ENCODE results near the gene KCNMA1.

Gene KCNMA1

GRCh38 chr10:77245953-77246352 is 391.7 kb downstream of the KCNMA1 start:
- DNase-seq (ENCODE audit: low read depth, low spot score): no peak

DNA sequence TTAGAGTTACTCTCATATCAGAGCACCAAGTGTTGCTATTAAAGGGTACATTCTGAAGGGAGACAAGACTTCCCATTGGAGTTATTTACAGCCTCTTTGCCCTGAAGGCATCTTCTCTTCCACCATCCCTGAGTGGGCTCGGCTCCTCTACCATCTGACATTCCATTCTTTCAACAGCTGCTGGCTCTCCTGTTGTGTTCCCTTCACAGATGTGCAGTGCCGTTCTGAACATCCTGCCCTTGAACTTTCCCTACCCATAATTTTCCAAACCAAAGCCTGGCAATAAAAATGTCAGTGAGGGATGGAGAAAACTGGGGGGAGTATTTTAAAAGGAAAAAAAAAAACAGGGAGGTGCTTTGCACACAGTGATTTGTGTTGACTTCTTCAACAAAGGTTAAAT is 392.9 kb downstream of the KCNMA1 start:
- DNase-seq (ENCODE audit: low read depth, low spot score): no peak

GRCh38 chr10:77244286-77244685 is 393.3 kb downstream of the KCNMA1 start:
- DNase-seq (ENCODE audit: low read depth, low spot score): no peak

DNA sequence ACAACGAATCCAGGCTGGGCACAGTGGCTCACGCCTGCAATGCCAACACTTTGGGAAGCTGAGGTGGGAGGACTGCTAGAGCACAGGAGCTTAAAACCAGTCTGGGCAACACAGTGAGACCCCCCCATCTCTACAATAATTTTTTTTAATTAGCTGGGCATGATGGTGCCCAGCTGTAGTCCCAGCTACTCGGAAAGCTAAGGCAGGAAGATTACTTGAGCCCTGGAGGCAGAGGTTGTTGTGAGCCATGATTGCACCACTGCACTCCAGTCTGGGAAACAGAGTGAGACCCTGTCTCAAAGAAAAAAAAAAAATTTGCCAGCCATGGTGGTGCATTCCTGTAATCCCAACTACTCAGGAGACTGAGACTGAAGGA is 396.3 kb downstream of the KCNMA1 start:
- DNase-seq (ENCODE audit: low read depth, low spot score): no peak

DNA sequence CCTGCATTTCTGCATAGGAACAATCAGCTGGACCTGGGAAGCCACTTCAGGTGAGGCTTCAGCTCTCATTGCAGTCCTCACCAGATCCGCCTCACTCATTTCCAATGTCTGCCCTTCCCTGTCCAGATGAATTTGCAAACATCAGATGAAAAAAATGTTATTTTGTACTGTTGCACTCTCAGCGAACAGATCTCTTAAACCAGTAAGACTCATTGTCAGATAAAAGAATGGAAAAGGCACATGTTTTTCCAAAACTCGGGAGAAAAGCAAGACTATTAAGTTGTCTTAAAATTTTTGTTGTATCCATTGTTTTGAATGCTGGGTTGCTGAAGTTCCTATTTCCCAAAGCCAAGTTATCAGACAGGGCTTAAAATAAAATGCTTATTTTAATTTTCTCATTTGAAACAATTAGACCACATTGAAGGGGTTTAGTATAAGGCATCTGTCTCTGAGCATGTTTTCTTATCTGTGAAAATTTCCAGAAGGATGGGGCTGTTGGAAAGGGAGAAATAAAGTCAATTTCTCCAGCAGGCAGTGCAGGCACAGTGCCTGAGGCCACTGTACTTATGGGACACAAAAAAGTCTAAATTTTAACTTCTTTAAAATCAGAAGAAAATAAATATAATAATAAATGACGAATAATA is 396.8 kb downstream of the KCNMA1 start:
- no peak for DNase-seq (ENCODE audit: low read depth, low spot score)

DNA sequence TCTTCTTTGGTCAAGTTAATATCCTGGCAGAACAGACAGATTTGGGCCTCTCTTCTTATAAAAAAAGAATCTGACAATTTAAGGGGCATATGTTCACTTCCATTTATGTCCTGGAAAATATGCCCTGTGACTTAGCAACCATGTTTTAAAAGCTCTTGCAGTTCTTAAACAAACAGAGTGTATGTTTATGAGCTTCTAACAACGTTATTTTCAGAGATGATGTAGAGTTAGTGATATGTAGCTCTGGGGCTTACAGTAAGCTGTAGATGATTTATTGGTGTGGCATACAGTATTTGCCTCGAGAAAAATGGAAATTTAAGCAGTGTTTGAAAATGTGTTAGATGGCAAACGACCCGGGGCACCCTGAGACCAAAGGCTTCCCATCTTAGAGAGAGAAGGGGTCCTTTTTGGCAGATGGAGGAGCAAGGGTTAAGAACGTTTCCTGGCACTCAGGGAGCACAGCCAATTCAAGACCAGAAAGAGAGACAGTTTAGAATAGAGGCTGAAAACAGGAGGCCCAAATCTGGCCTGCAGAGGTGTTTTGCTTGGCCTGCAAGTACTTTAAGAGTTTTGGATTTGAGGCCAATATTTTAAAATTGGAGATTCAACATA is 397.5 kb downstream of the KCNMA1 start:
- DNase-seq (ENCODE audit: low read depth, low spot score): no peak

GRCh38 chr10:77237120-77237519 is 400.5 kb downstream of the KCNMA1 start:
- no peak for DNase-seq (ENCODE audit: low read depth, low spot score)

- DNase-seq (ENCODE audit: low read depth, low spot score): no peak
Observed at GRCh38 chr10:77236700-77237099, 400.9 kb downstream of the KCNMA1 start.

DNA sequence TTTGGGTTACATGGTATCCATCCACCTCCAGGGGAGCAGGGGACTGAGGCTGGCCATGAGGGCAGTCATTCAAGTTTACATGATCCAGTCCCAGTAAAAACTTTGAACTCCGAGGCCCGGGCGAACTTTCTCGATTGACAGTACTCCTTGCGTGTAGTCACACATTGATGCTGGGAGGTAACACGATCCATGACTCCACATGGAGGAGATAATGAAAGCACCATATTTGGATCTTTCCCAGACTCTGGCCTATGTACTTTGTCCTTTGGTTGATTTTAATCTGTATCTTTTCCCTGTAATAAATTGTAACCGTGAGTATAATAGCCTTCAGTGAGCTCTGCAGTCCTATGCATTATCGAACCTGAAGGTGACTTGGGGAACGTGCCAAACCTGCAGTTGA is 401.6 kb downstream of the KCNMA1 start:
- no peak for DNase-seq (ENCODE audit: low read depth, low spot score)

DNA sequence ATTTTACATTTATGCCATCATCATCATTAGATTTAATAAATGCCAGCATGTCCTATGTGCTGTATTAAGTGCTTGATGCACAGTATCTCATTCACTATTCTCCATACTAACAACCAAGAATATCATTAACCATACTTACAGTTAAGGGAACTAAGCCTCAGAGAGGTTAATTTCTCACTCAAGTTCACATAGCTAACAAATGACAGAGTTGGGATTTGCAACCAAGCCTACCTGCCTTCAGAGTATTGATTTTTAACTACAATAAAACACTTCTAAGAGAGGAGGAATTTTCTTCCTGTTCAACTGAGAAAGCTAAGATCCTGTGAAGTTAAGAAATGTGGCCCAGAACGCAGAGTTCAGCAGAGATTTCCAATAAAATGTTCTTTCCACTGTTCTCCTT is 403.0 kb downstream of the KCNMA1 start:
- DNase-seq (ENCODE audit: low read depth, low spot score): no peak

DNA sequence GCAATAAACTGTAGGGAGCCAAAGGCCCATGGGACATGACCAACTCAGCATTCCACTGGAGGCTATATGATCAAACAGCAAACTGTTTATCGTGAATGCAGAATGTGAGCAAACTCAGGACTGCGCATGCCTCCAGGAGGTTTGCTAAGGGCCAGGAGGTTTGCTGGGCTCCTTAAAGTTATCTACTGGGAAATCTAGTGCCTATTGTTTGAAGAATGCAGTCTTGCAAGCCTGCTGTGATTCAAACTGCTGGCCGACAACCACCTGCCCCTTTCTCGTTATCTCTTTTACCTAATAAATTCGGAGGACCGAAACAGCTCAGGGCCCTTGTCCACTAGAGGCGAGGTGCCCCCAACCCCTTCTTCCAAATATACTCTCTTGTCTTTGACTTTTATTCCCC is 404.1 kb downstream of the KCNMA1 start:
- DNase-seq (ENCODE audit: low read depth, low spot score): no peak

GRCh38 chr10:77231884-77232610 is 405.6 kb downstream of the KCNMA1 start:
- DNase-seq (ENCODE audit: low read depth, low spot score): no peak

- no peak for DNase-seq (ENCODE audit: low read depth, low spot score)
Observed at GRCh38 chr10:77231375-77231774, 406.2 kb downstream of the KCNMA1 start.

DNA sequence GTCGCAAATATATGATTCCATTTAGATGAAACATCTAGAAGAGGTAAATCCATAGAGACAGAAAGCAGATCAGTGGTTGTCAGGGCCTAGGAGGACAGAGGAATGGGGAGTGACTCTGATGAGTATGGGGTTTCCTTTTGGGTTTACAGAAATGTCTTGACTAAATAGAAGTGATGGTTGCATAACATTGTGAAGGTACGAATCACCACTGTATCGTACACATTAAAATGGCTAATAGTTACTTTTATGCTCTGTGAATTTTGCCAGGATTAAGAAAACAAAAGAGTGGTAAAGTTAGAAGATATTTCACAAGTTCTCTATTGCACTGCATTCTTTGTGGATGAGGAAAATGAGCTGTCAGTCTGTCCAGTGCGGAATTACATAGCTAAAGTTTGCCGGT is 407.4 kb downstream of the KCNMA1 start:
- DNase-seq (ENCODE audit: low read depth, low spot score): no peak

DNA sequence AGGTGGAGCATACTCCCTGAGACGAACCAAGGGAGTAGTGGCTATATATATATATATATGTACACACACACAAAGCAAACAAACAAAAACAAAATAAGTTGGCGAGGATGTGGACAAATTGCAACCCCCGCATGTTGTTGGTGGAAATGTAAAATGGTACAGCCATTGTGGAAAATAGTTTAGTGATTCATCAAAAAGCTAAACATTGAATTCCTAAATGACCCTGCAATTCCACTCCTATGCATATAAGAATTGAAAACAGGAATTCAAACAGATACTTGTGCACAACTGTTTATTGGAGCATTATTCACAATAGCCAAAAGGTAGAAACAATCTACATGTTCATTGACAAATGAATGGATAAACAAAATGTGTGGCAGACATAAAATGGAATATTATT is 407.9 kb downstream of the KCNMA1 start:
- DNase-seq (ENCODE audit: low read depth, low spot score): no peak

DNA sequence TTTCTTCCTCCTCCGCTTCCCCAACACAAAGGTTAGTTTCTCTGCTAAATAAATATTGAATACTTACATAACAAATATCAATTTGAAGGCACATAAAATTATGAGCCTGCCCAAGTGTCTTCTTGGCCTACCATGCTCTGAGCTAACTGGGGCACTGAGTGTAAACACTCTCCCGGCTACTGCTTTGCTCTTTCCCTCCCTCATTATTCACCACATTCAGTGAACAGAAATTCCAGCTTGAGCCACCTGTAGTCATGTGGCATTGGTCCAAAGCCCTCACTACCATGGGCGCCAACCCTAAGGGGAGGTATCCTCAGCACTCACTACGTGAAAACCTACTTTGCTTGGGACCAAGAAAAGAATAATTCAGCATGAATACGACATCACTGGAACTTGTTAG is 409.0 kb downstream of the KCNMA1 start:
- no peak for DNase-seq (ENCODE audit: low read depth, low spot score)

DNA sequence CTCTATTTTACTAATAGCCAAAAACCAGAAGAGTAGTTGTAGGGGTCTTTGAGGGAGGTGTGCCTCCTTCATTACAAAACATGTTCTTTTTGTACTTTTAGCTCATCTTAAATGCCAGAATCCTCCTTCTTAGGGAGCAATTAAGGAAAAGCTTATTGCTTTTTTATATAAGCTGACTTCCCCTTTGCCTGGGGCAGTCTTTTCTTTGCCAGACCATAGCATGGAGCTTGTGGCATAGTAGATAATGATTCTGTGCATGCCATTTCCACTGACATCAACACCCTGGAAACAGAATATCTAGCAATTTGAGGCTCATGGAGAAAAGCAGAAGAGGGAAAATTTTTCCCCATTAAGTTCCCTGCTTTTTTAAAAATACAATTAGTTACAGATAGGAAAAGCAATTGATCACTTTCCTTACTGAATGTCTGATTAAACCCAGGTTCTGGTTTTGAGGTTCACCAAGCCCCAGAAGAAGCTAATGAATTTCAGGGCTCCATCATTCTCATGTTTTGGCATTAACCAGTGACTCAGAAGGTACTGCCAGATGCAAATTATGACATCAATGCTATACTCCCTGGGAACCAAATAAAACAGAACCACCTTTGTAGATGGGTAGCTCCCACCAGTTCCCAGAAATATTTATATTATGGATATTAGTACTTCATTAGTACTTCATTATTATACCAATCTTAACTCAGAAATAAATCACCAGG is 410.6 kb downstream of the KCNMA1 start:
- DNase-seq (ENCODE audit: low read depth, low spot score): no peak

GRCh38 chr10:77226452-77226851 is 411.2 kb downstream of the KCNMA1 start:
- DNase-seq (ENCODE audit: low read depth, low spot score): no peak

DNA sequence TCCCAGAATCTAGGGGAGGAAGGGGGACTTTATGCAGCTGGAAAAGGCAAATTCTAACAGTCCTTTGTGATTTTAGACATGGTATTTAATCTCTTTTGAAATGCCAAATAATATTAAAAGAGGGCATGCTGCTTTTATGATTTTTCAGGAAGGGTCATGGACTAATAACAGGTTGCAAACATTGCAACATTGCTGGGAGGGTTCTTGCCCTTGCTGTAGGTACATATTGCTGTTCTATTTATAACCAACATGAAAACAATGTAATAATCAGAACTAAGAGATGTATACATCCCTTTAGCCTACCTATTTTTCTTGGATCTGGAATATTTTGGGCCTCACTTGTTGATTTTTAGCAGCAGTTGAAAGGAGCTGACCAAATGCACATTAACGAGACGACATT is 411.6 kb downstream of the KCNMA1 start:
- DNase-seq (ENCODE audit: low read depth, low spot score): no peak

DNA sequence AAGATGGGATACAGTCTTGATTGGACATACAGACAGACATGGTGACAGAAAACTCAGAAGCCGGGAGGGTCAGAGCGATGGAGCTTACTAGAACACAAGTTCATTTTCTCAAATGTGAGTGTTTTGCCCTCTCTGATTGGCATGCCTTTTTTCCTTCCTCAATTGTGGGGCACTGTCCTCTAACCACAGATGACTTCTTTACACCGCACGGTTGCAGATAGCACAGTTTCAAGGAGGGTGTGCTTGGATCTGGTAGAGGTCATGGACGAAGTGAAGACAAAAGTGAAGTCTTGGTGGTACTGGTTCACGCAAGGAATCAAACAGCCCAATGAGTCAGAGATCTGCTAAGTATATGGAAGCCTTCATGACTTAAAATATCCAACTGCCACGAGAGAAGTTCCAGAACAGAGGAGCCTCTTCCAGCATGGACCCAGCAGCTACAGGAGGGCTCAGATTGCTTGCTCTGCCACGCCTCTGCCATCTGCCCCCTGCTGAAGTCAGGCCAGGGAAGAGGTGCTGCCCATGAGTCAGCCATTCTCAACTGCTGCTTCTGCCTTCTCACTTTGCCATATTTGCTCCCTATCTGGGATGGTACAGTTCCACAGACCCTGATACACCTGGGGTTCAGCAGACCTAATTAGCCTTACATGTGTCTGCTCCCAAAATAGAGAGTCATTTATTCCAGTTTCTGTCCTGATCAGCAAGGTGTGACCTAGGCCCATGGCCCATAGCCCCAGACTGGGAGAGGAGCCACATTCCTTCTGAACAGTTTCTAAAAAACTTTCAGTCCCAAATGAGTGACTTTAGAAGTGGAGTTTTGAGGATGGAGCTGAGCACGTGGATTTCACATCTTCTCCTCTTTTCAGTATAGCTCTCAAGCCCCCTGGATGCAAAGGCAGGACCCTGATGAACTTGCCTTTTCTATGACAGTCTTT is 413.8 kb downstream of the KCNMA1 start:
- DNase-seq (ENCODE audit: low read depth, low spot score): no peak

DNA sequence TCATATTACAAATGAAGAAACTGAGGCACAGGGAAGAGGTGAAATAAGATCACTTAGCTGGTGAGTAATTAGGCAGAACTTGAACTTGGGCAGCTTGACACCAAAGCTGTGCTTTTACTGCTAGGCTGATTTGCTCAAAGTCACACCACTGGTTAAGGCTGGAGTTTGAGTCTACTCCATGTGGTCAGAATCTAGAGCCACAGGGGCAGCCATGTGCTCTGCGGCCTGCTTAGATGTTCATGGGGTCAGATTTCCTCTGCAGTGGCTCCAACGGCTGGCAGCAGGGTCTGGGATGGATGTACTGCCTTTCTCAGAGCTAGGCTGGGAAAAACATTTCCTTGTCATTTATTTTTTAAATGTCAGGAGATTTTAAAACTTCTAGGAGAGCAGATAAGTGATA is 417.5 kb downstream of the KCNMA1 start:
- no peak for DNase-seq (ENCODE audit: low read depth, low spot score)
